Neural progenitor cell (in vitro differentiated cells): ENCODE results near the gene ADAM23. TPM values are rescaled to one million over a fixed set of nuclear protein-coding genes. Genes with fewer than 3 reads are reported as not detected.
A peak's percentile ranks its signal among the peaks of the same experiment; 100 is the strongest.
"Not testable (repeated sequence)": the region's sequence is repeated elsewhere in the genome, so short reads cannot be mapped to it uniquely, and the experiment has no call there.

Experiments used
- DNase-seq: peaks from one replicate; pipeline ENCODE4 v3.0.0-alpha.2; 2016; ENCODE audit warnings: low spot score
- H2AFZ ChIP-seq: fragments of 200-600 bp; sonication (generic); replicated peaks from 2 replicates; pipeline ENCODE4 v1.6.1; 2016; ENCODE audit warnings: antibody characterized with exemption
- H3F3A ChIP-seq: fragments of 200-600 bp; sonication (generic); 2 replicates; pipeline ENCODE4 v1.6.1; 2016; ENCODE audit warnings: antibody characterized with exemption, low read depth
- H3K27ac ChIP-seq: fragments of 200-600 bp; sonication (generic); 2 replicates; pipeline ENCODE4 v1.5.1; 2016; ENCODE audit warnings: mild to moderate bottlenecking
- H3K27me3 ChIP-seq: fragments of 200-600 bp; sonication (generic); 2 replicates; pipeline ENCODE4 v1.6.1; 2016; ENCODE audit warnings: mild to moderate bottlenecking, moderate library complexity
- H3K36me3 ChIP-seq: fragments of 200-600 bp; sonication (generic); 2 replicates; pipeline ENCODE4 v1.5.1; 2016
- H3K4me1 ChIP-seq: fragments of 200-600 bp; sonication (generic); 2 replicates; pipeline ENCODE4 v1.6.1; 2016; ENCODE audit warnings: mixed run types
- H3K4me2 ChIP-seq: fragments of 200-600 bp; sonication (generic); 2 replicates; pipeline ENCODE4 v1.6.1; 2016
- H3K4me3 ChIP-seq: fragments of 200-600 bp; sonication (generic); 2 replicates; pipeline ENCODE4 v1.5.1; 2016
- H3K79me2 ChIP-seq: fragments of 200-600 bp; sonication (generic); 2 replicates; pipeline ENCODE4 v1.6.1; 2016; ENCODE audit warnings: low read depth
- H3K9ac ChIP-seq: fragments of 200-600 bp; sonication (generic); 2 replicates; pipeline ENCODE4 v1.6.1; 2016
- H3K9me3 ChIP-seq: fragments of 200-600 bp; sonication (generic); 2 replicates; pipeline ENCODE4 v1.5.1; 2016; ENCODE audit warnings: low read depth
- H4K20me1 ChIP-seq: fragments of 200-600 bp; sonication (generic); 2 replicates; pipeline ENCODE4 v1.6.1; 2016; ENCODE audit warnings: low read depth
- H3K27ac Mint-ChIP-seq: 3 replicates; pipeline ENCODE4 v1.8.0; 2021; ENCODE audit warnings: mixed read lengths
- H3K27me3 Mint-ChIP-seq: 2 replicates; pipeline ENCODE4 v1.8.0; 2022; ENCODE audit warnings: low read depth, mild to moderate bottlenecking, inconsistent platforms, moderate library complexity, mixed read lengths; ENCODE audit not compliant: insufficient read depth
- H3K36me3 Mint-ChIP-seq: 3 replicates; pipeline ENCODE4 v1.8.0; 2021; ENCODE audit warnings: mixed read lengths
- H3K4me1 Mint-ChIP-seq: 3 replicates; pipeline ENCODE4 v1.8.0; 2021; ENCODE audit warnings: mixed read lengths
- H3K4me3 Mint-ChIP-seq: 3 replicates; pipeline ENCODE4 v1.8.0; 2021; ENCODE audit warnings: mild to moderate bottlenecking, moderate library complexity, mixed read lengths
- H3K9me3 Mint-ChIP-seq: 3 replicates; pipeline ENCODE4 v1.8.0; 2020; ENCODE audit warnings: mixed read lengths
- EZH2 ChIP-seq: fragments of 200-600 bp; sonication (generic); IDR thresholded peaks from 2 replicates; pipeline ENCODE4 v1.6.1; 2017; ENCODE audit warnings: antibody characterized with exemption, mild to moderate bottlenecking, moderate library complexity
- EZH2phosphoT487 ChIP-seq: fragments of 200-600 bp; sonication (generic); IDR thresholded peaks from 2 replicates; pipeline ENCODE4 v1.6.1; 2017; ENCODE audit warnings: antibody characterized with exemption
- total RNA-seq: library from RNA; depleted of rRNA; stranded (reverse); fragments of >200 nt; gene quantifications from 2 replicates; pipeline ENCODE4 v1.2.3, GENCODE V29; 2015; ENCODE audit warnings: low replicate concordance
- TF ChIP-seq, protein P1 (sequence below): fragments of 200-600 bp; sonication (generic); IDR thresholded peaks from 2 replicates; pipeline ENCODE4 v1.5.1; 2017; ENCODE audit warnings: antibody characterized with exemption, mild to moderate bottlenecking

Gene ADAM23, protein sequence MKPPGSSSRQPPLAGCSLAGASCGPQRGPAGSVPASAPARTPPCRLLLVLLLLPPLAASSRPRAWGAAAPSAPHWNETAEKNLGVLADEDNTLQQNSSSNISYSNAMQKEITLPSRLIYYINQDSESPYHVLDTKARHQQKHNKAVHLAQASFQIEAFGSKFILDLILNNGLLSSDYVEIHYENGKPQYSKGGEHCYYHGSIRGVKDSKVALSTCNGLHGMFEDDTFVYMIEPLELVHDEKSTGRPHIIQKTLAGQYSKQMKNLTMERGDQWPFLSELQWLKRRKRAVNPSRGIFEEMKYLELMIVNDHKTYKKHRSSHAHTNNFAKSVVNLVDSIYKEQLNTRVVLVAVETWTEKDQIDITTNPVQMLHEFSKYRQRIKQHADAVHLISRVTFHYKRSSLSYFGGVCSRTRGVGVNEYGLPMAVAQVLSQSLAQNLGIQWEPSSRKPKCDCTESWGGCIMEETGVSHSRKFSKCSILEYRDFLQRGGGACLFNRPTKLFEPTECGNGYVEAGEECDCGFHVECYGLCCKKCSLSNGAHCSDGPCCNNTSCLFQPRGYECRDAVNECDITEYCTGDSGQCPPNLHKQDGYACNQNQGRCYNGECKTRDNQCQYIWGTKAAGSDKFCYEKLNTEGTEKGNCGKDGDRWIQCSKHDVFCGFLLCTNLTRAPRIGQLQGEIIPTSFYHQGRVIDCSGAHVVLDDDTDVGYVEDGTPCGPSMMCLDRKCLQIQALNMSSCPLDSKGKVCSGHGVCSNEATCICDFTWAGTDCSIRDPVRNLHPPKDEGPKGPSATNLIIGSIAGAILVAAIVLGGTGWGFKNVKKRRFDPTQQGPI
- total RNA-seq, result 17.2 and 19.4 TPM in 2 replicates

DNA sequence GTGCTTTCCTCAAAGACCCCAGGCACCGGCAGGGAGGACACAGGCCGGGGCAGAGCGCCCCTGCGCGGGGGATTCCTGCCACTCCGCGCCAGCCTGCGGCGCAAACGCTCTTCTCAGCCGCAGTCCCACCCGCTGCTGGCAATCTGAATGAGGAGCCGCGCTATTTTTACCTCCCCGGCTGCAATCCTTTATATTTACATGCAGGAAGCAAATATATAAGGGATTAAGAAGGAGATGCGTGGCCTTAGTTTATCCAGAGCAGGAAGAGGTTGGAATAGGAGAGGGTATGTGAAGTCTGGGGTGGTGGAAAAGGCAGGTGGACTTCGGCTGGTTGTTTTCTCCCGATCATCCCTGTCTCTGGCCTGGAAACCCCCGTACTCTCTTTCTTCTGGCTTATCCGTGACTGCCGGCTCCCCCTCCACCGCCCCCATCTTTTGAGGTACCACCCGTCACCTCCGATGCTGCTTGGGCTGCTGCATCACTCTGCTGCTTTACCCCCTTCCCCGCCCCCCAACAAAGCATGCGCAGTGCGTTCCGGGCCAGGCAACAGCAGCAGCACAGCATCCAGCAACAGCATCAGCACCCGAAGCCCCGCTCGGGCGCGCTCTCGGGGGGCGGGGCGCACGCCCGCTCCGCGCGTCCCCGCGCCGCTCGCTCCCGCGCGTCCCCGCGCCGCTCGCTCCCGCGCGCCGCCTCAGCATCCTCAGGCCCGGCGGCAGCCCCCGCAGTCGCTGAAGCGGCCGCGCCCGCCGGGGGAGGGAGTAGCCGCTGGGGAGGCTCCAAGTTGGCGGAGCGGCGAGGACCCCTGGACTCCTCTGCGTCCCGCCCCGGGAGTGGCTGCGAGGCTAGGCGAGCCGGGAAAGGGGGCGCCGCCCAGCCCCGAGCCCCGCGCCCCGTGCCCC lies at the start of gene ADAM23:
ADAM23 (plus strand) TSS at position 700 of the 902 bp plus-strand sequence. CDS start 335 bp downstream, outside the sequence.
- Histone ChIP-seq H3K9ac (peak within 1 kb of the TSS; percentile 54), H3K4me2 (peak within 1 kb of the TSS; percentile 100), H3K36me3 (no peaks in the 10 kb centered on the region), H3K4me3 (peak within 1 kb of the TSS; percentile 99), H3K79me2 (peaks cover 18% of the 10 kb centered on the region), H2AFZ (peak within 1 kb of the TSS; percentile 100), H3K27ac (peak within 1 kb of the TSS; percentile 38), H3K9me3 (no peaks in the 10 kb centered on the region), H3F3A (peaks cover 10% of the 10 kb centered on the region), H3K27me3 (peaks cover 24% of the 10 kb centered on the region), H4K20me1 (peaks cover 10% of the 10 kb centered on the region), H3K4me1 (peaks cover 30% of the 10 kb centered on the region)
- TF ChIP-seq, protein P1, sequence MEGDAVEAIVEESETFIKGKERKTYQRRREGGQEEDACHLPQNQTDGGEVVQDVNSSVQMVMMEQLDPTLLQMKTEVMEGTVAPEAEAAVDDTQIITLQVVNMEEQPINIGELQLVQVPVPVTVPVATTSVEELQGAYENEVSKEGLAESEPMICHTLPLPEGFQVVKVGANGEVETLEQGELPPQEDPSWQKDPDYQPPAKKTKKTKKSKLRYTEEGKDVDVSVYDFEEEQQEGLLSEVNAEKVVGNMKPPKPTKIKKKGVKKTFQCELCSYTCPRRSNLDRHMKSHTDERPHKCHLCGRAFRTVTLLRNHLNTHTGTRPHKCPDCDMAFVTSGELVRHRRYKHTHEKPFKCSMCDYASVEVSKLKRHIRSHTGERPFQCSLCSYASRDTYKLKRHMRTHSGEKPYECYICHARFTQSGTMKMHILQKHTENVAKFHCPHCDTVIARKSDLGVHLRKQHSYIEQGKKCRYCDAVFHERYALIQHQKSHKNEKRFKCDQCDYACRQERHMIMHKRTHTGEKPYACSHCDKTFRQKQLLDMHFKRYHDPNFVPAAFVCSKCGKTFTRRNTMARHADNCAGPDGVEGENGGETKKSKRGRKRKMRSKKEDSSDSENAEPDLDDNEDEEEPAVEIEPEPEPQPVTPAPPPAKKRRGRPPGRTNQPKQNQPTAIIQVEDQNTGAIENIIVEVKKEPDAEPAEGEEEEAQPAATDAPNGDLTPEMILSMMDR, result peak; percentile 74
- peak; percentile 20 for TF ChIP-seq EZH2phosphoT487
- no peak for TF ChIP-seq EZH2
- Mint-ChIP-seq H3K4me3 (peak within 1 kb of the TSS; percentile 94), H3K27ac (peak within 1 kb of the TSS; percentile 43), H3K4me1 (peaks cover 24% of the 10 kb centered on the region), H3K9me3 (no peaks in the 10 kb centered on the region), H3K36me3 (peaks cover 2% of the 10 kb centered on the region), H3K27me3 (peaks cover 7% of the 10 kb centered on the region)
- DNase-seq, result peak; percentile 92

GRCh38 chr2:206396211-206396610 lies 47.1 kb upstream of the ADAM23 start:
- Histone ChIP-seq H3K36me3 (no peaks in the 10 kb centered on the region), H2AFZ (no peak overlapping the region), H3K4me1 (no peaks in the 10 kb centered on the region), H3K27me3 (no peaks in the 10 kb centered on the region), H3K9me3 (no peaks in the 10 kb centered on the region), H4K20me1 (no peaks in the 10 kb centered on the region), H3K79me2 (no peaks in the 10 kb centered on the region), H3F3A (no peaks in the 10 kb centered on the region), H3K27ac (no peak overlapping the region), H3K9ac (no peak overlapping the region), H3K4me3 (no peak overlapping the region), H3K4me2 (no peak overlapping the region)
- no peak for DNase-seq
- H3K4me3 Mint-ChIP-seq, result no peak overlapping the region
- peaks cover 6% of the 10 kb centered on the region for H3K4me1 Mint-ChIP-seq
- peaks cover 29% of the 10 kb centered on the region for H3K9me3 Mint-ChIP-seq
- no peaks in the 10 kb centered on the region for H3K36me3 Mint-ChIP-seq
- TF ChIP-seq, protein P1, result no peak
- TF ChIP-seq EZH2phosphoT487 (no peak), EZH2 (no peak)
- no peak overlapping the region for H3K27ac Mint-ChIP-seq
- H3K27me3 Mint-ChIP-seq, result peaks cover 8% of the 10 kb centered on the region

DNA sequence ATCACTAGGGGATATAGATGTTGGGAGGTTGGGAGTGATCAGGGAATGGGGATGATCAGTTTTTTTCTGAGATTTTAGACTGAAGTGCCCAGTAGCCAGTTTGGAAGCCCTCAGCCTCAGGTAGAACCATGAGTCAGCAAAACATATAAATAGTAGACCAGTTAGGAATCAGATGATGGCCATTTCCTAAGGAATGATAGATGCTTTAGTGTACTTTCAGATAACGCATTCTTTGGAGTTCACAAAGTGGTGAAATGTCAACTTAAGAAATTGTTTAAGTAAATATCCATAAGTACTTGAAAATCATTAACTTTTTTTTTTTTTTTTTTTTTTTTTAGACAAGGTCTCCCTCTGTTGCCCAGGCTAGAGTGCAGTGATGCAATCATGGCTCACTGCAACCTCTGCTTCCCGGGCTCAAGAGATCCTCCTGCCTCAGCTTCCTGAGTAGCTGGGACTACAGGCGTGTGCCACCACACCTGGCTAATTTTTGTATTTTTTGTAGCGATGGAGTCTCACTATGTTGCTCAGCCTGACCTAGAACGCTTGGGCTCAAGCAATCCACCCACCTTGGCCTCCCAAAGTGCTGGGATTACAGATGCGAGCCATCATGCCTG lies 40.3 kb upstream of the ADAM23 start:
- not testable (repeated sequence) for H3K27ac Mint-ChIP-seq, H3K27ac ChIP-seq, H3K4me3 Mint-ChIP-seq, DNase-seq, H4K20me1 ChIP-seq, H3K4me1 Mint-ChIP-seq, H3K4me3 ChIP-seq, H3F3A ChIP-seq, H3K27me3 Mint-ChIP-seq, H3K36me3 Mint-ChIP-seq, H3K4me2 ChIP-seq, H3K79me2 ChIP-seq, H3K27me3 ChIP-seq, H3K9me3 ChIP-seq, H3K36me3 ChIP-seq, H2AFZ ChIP-seq, H3K4me1 ChIP-seq, H3K9ac ChIP-seq
- H3K9me3 Mint-ChIP-seq, result peaks cover 15% of the 10 kb centered on the region
